ENCODE data around the gene ZNF619.

GRCh38 chr3:40453933-40454332, 23.0 kb upstream of the ZNF619 start:
- TF ChIP-seq CTCF (conservative IDR thresholded peaks at IDR 0.05 in 1 of 2, IDR thresholded peaks at IDR 0.05 in 1 of 2; ENCODE audit: low read depth in 1 of 2, low read length in 2 of 2) (no peak), EZH2 (IDR thresholded peaks at IDR 0.05; ENCODE audit: low read length, missing control alignments) (no peak)
